Right lobe of liver (tissue), 4 donors: Measurements from ENCODE around the gene EXOC4.

ENCODE experiments used
- CTCF ChIP-seq, 4 donors: fragments of 200-600 bp in 3 of 4; fragments of 450-650 bp in 1 of 4; IDR thresholded peaks; one replicate each; pipeline versions ENCODE4 v1.5.1 to v1.8.0; 2016 to 2022; ENCODE audit warnings: antibody characterized with exemption in 4 of 4, mild to moderate bottlenecking in 2 of 4
- POLR2A ChIP-seq: fragments of 450-650 bp; IDR thresholded peaks from one replicate; pipeline ENCODE4 v1.6.1; 2017; ENCODE audit warnings: antibody characterized with exemption, mild to moderate bottlenecking
- donor health status: DM: no; HTN: no; CAD: no.
- donor health status: DM: no; HTN: no; CAD: no.
- donor health status: DM: no; HTN: yes; CAD: no.

- TF ChIP-seq CTCF (IDR thresholded peaks at IDR 0.05), result no peak
- TF ChIP-seq POLR2A, result no peak
Observed at GRCh38 chr7:133253519-133253875, 619 bp downstream of the EXOC4 start.
